GM18498 (cell line): ENCODE results near the gene C20orf173.
A peak's percentile ranks its signal among the peaks of the same experiment; 100 is the strongest.
"Not testable (repeated sequence)": the region's sequence is repeated elsewhere in the genome, so short reads cannot be mapped to it uniquely, and the experiment has no call there.

Source experiments
- ATAC-seq: cut with Tn5 transposase; IDR thresholded peaks from one replicate; pipeline ENCODE4 v1.9.1; 2021; ENCODE audit warnings: mild to moderate bottlenecking, moderate library complexity; ENCODE audit not compliant: unreplicated experiment

The C20orf173 gene

GRCh38 chr20:35547329-35547728 lies 17.9 kb upstream of the C20orf173 start:
- no peak for ATAC-seq

- no peak for ATAC-seq
These were observed 16.7 kb upstream of the C20orf173 start for GRCh38 chr20:35546127-35546526.

GRCh38 chr20:35544941-35545340 lies 15.5 kb upstream of the C20orf173 start:
- not testable (repeated sequence) for ATAC-seq

- no peak for ATAC-seq
These were observed 15.0 kb upstream of the C20orf173 start for GRCh38 chr20:35544436-35544835.

GRCh38 chr20:35542990-35543389 lies 13.5 kb upstream of the C20orf173 start:
- ATAC-seq = no peak

GRCh38 chr20:35541783-35542662 lies 12.6 kb upstream of the C20orf173 start, which contains the start of gene ERGIC3:
Gene ERGIC3 (plus strand): TSS chr20:35542078. CDS start chr20:35542098, 20 bp downstream.
- ATAC-seq = peak; percentile 87

GRCh38 chr20:35541118-35541782 lies 11.8 kb upstream of the C20orf173 start:
- ATAC-seq = no peak

- ATAC-seq = peak; percentile 57
These were observed 10.3 kb upstream of the C20orf173 start for GRCh38 chr20:35539756-35540212.

GRCh38 chr20:35527122-35527769 lies 2.2 kb downstream of the C20orf173 start:
- ATAC-seq = no peak

GRCh38 chr20:35525639-35526038 lies 3.8 kb downstream of the C20orf173 start:
- ATAC-seq = no peak

GRCh38 chr20:35523298-35523888 lies 6.1 kb downstream of the C20orf173 start:
- no peak for ATAC-seq

- ATAC-seq = no peak
These were observed 10.5 kb downstream of the C20orf173 start for GRCh38 chr20:35518955-35519354.

- not testable (repeated sequence) for ATAC-seq
These were observed 11.7 kb downstream of the C20orf173 start for GRCh38 chr20:35517767-35518166.

- ATAC-seq = no peak
These were observed 12.3 kb downstream of the C20orf173 start for GRCh38 chr20:35517125-35517524.

GRCh38 chr20:35515949-35516645 lies 13.4 kb downstream of the C20orf173 start:
- ATAC-seq = no peak

GRCh38 chr20:35515341-35515740 lies 14.1 kb downstream of the C20orf173 start:
- no peak for ATAC-seq

GRCh38 chr20:35514371-35514932 lies 15.0 kb downstream of the C20orf173 start:
- ATAC-seq = no peak

GRCh38 chr20:35511814-35512420 lies 17.5 kb downstream of the C20orf173 start:
- no peak for ATAC-seq

GRCh38 chr20:35510951-35511735 lies 18.3 kb downstream of the C20orf173 start:
- no peak for ATAC-seq
